Stimulated activated CD8-positive, alpha-beta memory T cell treated with anti-CD3 and anti-CD28 coated beads, Interleukin-4, amount 100 ng/mL, for 48 hours (primary cell): ENCODE measurements around the gene OPHN1.
"Not testable (repeated sequence)": the region's sequence is repeated elsewhere in the genome, so short reads cannot be mapped to it uniquely, and the experiment has no call there.

Source experiments
- DNase-seq: peaks from one replicate; pipeline ENCODE4 v3.0.0-alpha.2; 2020

The OPHN1 gene

GRCh38 chrX:68345025-68345424 is 88.3 kb downstream of the OPHN1 start:
- DNase-seq = no peak

- no peak for DNase-seq
These were observed 89.7 kb downstream of the OPHN1 start for GRCh38 chrX:68343551-68343950.

DNA sequence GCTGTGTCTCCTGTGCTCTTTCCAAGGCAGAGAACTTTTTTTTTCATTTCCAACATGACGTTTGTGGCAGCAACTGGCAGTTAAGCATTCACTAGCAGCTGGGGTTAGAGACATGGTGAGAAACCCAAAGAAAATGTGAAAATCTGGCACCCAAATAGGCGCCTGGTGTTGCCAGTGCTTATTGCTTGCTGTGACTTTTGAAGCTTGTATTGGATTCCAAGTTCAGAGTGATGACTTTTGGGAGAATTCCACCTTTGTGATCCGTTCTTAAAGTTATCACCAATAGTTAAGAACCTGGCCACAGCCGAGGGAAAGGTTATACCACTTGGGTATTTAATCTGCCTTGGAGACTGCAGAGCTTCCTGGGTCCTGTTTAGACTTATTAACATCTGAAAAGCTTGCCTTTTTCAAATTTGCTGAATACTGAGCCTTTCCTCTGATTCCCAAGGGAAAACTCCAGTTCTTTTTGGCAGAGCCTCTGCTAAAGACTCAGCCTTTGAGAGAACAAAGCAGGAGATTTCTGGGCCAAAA is 101.0 kb downstream of the OPHN1 start:
- no peak for DNase-seq

DNA sequence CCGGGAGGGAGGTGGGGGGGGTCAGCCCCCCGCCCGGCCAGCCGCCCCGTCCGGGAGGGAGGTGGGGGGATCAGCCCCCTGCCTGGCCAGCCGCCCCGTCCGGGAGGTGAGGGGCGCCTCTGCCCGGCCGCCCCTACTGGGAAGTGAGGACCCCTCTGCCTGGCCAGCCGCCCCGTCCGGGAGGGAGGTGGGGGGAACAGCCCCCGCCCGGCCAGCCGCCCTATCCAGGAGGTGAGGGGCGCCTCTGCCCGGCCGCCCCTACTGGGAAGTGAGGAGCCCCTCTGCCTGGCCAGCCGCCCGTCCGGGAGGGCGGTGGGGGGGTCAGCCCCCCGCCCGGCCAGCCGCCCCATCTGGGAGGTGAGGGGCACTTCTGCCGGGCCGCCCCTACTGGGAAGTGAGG is 106.5 kb downstream of the OPHN1 start:
- DNase-seq = not testable (repeated sequence)

- no peak for DNase-seq
These were observed 125.5 kb downstream of the OPHN1 start for GRCh38 chrX:68307769-68308168.

GRCh38 chrX:68304602-68305001 is 128.7 kb downstream of the OPHN1 start:
- no peak for DNase-seq

GRCh38 chrX:68299898-68300297 is 133.4 kb downstream of the OPHN1 start:
- DNase-seq = no peak

DNA sequence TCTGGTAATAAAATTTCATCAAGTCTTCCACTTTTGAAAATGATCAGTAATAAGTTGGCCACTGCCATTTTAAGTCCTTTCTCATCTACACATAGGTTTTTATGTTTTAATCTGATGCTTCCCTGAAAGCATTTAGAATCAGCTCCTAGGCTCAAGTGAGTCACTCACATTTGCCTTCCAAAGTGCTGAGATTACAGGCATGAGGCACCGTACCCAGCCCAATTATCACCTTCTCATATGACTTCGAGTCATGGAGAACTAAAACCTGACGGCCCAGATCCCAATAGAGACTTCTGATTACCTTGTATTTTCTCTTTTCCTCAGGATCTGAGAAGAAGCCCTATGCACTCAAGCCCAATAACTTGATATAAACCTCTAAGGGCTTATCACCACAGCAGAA is 140.8 kb downstream of the OPHN1 start:
- no peak for DNase-seq

DNA sequence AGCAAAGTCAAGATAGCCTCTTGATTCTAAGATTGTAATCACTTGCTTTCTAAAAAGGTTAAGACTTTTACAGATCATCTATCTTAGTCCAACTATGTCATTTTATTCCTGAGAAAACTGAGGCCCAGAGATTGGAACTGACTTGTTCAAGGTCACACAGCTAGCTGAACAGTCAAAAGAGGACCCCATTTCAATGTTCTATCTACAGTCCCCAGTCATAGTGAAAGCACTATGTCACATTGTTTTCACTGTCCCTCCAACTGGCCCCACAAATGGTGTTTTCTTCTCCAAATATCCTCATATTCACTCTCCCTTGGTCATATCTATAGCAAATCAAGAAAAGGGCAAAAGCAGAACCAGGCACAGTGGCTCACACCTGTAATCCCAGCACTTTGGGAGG is 145.2 kb downstream of the OPHN1 start:
- DNase-seq = no peak

DNA sequence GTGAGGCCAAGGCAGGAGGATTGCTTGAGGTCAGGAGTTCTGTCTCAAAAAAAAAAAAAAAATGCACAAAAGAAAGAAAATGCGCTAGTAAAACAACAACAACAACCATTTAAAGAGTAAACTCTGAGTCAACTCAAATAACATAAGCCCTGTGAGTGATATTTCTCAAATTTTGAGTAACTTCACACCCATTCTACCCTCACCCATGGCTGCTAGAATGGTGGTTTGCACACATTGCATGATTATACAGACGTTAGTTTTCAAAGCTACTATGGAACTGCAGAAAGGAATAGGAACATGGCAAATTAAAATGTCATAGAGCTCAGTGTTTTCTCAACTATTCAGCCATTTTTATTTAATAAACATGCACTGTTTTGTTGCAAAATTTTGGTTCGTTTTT is 145.9 kb downstream of the OPHN1 start:
- DNase-seq = no peak

- no peak for DNase-seq
These were observed 146.3 kb downstream of the OPHN1 start for GRCh38 chrX:68286980-68287379.

- no peak for DNase-seq
These were observed 147.2 kb downstream of the OPHN1 start for GRCh38 chrX:68286076-68286475.

- DNase-seq = no peak
These were observed 148.9 kb downstream of the OPHN1 start for GRCh38 chrX:68284281-68284904.

DNA sequence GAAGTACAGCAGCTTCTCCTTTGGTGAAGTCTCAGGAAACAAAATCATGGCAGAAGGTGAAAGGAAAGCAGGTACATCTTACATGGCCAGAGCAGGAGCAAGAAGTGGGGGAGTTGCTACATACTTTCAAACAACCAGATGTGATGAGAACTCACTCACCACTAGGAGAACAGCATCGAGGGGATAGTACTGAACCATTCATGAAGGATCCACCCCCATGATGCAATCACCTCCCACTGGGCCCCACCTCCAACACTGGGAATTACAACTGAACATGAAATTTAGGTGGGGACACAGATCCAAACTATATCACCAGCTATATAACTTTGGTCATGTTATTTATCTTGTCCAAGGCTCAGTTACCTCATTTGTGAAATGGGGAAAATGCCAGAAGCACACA is 159.4 kb downstream of the OPHN1 start:
- DNase-seq = no peak

- not testable (repeated sequence) for DNase-seq
These were observed 168.5 kb downstream of the OPHN1 start for GRCh38 chrX:68264793-68265192.

GRCh38 chrX:68261060-68261672 is 172.1 kb downstream of the OPHN1 start:
- DNase-seq = no peak

GRCh38 chrX:68256990-68257389 is 176.3 kb downstream of the OPHN1 start:
- no peak for DNase-seq

DNA sequence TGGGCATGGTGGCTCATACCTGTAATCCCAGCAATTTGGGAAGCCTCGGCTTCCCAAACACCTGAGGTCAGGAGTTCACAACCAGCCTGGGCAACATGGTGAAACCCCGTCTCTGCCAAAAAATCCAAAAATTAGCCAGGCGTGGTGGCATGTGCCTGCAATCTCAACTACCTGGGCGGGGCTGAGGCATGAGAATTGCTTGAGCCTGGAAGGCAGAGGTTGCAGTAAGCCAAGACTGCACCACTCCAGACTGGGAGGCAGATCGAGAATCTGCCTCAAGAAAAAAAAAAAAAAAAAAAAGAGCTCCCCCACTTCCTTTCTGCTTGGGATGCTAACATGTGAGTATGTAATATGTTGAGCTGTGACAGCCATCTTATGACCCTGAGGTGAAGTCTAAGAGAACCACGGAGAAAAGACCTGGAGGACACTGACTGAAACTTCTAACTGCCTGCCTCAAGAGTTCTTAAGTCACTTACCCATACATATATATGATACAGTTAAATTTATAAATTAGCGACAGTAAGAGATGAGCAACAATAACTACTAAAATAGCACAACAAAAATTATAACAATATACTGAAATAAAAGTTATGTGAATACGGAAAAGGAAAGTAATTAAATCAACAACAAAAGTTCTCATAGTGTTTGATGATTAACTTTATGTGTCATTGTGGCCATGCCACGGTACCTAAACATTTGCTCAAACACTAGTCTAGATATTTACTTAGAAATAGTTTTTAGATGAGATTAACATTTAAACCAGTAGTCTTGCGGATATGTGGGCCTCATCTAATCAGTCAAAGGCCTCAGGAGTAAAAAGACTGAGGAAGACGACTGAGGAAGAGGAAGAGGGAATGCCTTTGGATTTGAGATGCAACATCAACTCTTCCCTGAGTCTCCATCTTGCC is 178.3 kb downstream of the OPHN1 start:
- DNase-seq = no peak

GRCh38 chrX:68252664-68253063 is 180.6 kb downstream of the OPHN1 start:
- no peak for DNase-seq

- no peak for DNase-seq
These were observed 183.4 kb downstream of the OPHN1 start for GRCh38 chrX:68249903-68250302.

- DNase-seq = no peak
These were observed 183.9 kb downstream of the OPHN1 start for GRCh38 chrX:68249401-68249831.

DNA sequence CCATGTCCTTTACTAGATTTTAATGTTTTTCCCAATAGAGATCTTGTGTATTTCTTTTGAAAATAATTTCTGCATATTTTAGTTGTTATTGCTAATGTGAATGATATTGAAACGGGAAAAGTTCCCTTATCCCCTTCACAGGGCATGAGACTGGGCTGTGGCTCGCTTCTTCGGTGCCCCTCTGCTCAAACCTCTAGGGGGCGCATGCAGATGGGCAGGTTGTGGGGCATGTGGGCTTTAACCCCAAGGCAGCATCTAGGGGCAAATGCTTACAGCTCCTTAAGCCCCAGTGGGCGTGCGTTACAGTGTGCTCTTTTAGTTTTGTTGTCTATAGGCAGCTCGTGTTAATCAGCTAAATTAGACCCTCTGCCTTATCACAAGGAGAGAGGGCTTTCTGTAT is 194.7 kb downstream of the OPHN1 start:
- peak; percentile 25 for DNase-seq

- no peak for DNase-seq
These were observed 199.0 kb downstream of the OPHN1 start for GRCh38 chrX:68234171-68234910.
